Cardiac septum (tissue), 1 donor: ENCODE measurements around the gene HSD3B2. TPM values are rescaled to one million over a fixed set of nuclear protein-coding genes. Genes with fewer than 3 reads are reported as not detected.

Source experiments
- DNase-seq: peaks from one replicate; pipeline ENCODE4 v3.0.0-alpha.2; 2020; ENCODE audit warnings: low spot score
- intact Hi-C: fragments of 100-400 bp; cut with DNase I; formaldehyde crosslinking; loops from one replicate; pipeline ENCODE4 v1.14.0; 2022
- total RNA-seq: library from RNA; stranded (reverse); fragmentation: NEBNext Ultra II Directional; extraction: Animal tissue kit (Norgen Biotek cat#: 25700); gene quantifications from one replicate; pipeline ENCODE4 v1.2.1, GENCODE V29; 2021
- donor health status: DM: no; HTN: no; CAD: no.

HSD3B2 gene
- total RNA-seq, 1 donor from 2014 or later = not detected

DNA sequence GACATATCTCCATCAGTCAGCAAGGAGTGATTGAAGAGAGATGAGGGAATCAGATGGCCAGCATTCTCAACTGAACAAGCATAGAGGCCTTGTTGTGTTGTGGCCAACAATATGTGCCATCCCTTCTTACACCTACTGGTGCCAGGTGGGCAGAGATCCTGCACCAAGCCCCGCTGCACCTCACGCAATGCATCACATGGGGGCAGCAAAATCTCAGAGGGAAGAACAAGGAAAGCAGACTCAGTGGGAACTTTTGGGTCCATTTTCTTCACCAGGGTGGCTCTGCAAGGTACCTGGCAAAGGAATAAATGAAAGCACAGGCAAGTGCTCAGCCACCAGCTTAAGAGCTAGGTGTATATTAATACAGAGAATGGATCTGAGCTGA lies 33.2 kb downstream of the HSD3B2 start:
- intact Hi-C loops = no loop called here
- no peak for DNase-seq

DNA sequence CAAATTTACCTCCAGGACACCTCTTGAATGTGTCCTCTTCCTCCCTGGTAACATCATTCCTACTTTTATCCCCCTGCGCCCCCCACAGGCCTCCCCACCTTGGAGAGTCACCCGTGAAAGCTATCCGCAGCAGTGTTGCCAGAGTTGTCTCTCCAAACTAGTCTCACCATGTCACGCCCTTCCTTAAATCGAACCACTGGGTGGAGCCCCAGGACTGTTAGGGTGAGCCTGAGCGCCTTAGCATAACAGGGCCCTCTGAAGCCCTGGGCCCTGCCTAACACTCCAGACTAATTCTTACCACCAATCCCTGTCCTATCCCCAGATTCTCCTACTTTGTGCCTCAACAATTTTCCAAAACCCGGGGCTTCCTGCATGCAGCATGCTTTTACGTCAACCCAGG lies 35.0 kb downstream of the HSD3B2 start:
- intact Hi-C loops = no loop called here
- no peak for DNase-seq

DNA sequence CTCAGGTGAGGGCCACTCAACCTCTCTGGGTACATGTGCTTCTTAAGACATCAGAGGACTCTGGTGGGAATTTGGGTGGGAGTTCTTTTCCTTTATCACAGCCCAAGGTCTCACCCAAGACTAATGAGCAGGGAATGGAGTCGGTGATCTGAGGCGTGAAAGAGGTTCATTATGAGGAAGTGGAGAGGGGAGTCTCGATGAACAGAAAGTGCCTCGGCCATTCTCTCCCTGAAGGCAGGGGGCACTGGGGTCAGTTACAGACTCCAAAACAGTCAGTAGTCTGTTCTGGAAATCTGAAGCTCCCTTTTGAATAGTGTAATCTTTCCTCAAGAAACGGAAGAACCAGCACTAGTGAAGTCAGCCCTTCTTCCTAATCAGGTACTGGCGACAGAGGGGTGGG lies 36.2 kb downstream of the HSD3B2 start:
- DNase-seq = no peak
- intact Hi-C loops = no loop called here

DNA sequence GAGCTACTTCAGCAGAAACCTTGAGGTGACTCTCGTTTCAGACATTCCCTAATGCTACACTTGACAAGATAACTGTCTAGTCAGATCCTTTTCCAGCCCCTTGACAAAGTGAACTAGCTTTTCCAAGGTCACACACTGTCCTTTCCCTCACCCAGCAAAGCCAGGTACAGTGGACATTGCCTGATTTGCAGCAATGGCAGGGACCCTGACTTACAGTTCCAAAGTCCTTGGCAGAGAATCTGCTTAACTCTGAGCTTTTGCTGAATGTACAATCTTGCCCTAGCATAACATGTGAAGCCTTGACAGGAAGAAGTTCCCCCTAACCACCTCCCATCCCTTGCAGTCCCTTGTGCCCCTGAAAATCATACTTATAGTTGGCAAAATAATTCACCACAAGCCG lies 37.1 kb downstream of the HSD3B2 start:
- no peak for DNase-seq
- intact Hi-C loops = no loop called here

DNA sequence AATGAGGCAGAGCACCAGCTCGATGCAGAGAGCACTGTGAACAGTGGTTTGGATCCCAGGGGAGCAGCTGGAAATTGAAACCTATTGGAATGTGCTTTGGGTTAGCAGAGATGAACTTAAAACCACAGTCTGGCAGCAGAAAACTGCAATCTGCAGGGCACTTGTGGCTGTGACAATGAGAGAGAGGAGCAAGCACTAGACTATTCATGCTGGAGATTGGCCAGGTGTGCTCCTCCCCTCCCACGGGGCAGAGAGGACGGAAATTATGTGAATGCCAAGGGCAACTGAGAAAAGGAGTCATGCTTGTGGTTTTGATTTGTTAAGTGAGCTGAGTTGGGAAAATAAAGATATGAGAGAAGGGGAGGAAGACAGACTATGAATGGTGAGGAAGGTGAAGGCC lies 38.1 kb downstream of the HSD3B2 start:
- intact Hi-C loops = no loop called here
- DNase-seq = no peak

DNA sequence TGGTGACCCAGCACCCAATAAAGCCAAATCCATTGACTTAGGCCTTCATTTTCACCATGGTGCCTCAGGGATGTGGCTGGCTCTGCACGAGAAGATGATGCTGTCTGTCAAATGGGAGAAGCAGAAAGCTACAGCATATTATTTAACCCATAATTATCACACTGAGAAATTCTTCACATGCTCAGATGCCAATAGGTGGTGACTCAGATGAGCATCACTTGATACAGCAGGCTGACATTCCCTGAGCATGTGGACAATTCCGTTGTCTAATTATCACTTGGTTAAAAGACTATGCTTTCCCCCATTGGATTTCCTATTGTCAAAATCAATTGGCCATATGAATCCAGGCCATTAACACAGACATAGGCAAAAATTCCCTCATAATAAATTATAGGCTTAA lies 48.0 kb downstream of the HSD3B2 start:
- intact Hi-C loops = no loop called here
- DNase-seq = no peak

DNA sequence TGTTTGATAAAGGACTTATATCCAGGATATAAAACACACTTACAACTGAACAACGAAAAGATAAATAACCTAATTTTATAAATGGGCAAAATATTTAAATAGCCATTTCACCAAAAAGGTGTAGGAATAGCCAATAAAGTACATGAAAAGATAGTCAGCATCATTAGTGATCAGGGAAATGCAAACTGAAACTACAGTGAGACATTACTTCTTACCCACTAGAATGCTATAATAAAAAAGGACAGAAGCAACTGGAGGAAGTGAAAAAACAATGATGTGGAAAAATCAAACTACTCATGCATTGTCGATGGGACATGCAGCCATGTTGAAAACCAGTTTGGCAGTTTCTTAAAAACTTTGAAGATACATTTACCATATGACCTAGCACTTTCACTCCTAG lies 48.6 kb downstream of the HSD3B2 start:
- intact Hi-C loops = no loop called here
- DNase-seq = no peak

DNA sequence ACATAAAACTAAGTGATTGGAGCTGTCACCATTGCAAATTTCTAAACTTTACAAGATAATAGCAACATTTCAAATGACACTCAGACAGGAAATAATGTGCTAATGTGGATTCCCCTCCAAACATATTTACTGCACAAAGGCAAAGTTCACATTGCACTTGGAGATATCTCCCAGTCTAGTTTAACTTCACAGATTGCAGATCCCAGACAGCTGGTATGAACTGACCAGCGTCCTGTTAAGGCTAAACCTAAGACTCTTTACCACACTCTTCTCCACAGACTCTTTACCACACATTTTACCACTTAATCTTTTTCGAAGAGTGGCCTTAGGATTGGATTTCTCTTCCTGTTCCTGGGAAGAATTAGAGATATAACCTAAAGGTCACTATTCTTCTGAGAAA lies 51.5 kb downstream of the HSD3B2 start:
- DNase-seq = no peak
- intact Hi-C loops = no loop called here

DNA sequence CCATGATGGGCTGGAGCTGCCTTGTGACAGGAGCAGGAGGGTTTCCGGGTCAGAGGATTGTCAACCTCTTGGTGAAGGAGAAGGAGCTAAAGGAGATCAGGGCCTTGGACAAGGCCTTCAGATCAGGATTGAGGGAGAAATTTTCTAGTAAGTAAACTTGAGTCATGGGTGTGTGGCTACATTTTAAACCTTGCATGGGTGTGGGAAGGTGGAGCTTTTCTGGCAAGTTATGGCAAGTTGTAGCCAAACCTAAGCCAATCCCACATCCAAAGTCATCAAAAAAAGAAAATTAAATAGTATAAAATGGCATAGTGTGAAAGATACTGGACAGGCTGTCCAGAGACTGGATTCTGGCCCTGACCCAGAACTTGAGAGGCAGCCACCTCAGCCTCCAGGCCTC lies 52.3 kb downstream of the HSD3B2 start:
- intact Hi-C loops = no loop called here
- DNase-seq = no peak

DNA sequence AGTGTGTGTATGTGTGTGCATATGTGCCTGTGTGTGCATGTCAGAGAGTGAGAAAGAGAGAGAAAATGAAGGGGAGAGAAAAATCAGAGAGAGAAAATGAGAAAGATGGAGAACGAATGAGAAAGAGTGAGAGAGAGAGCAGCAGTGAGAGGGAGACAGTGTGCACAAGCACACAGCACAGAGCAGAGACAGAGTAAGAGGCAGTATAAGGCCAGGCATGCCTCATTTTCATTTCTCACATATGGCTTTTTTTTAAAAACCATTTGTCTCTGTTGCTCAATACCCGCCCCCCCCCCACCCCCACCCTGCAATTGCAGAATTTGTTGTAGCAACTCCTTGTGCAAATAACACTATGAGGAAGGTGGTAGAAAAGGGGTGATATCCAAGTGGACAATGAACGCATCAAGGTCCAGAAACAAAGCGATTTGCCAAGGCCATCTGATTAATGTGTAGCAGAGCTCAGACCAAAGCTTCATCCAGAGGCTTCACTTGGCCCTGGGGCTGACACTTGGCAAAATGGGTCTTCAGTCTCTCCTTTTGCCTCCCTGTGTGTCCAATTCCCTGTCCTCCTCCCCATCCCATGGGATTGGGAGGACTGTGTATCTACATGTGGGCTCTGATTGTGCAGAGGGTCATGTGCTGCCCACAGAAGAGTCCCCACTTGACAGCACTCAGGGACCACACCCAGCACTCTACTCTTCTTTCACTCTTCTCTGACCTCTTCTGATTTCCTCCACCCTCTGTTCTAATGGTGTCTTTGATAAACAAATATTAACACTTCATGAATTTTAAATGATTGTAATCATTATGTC lies 53.1 kb downstream of the HSD3B2 start:
- no peak for DNase-seq
- intact Hi-C loops = no loop called here

DNA sequence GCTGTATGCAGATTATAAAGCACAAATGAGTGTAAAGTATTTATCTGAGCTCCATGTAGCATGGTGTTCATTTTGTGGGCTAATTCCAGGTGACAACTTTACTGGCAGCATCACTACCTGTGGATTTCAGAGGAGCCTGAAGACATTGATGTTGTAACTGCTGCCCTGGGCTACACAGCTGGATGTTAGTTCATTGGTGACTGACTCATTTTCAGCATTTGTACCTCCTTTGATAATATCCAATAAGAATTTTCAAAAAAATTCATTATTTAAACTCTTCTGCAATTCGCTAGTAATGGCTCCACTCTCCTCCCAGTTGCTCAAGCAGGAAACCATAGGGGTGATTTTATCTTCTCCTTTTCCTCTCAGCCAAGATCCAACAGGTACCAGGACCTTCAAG lies 54.8 kb downstream of the HSD3B2 start:
- DNase-seq = no peak
- intact Hi-C loops = no loop called here

DNA sequence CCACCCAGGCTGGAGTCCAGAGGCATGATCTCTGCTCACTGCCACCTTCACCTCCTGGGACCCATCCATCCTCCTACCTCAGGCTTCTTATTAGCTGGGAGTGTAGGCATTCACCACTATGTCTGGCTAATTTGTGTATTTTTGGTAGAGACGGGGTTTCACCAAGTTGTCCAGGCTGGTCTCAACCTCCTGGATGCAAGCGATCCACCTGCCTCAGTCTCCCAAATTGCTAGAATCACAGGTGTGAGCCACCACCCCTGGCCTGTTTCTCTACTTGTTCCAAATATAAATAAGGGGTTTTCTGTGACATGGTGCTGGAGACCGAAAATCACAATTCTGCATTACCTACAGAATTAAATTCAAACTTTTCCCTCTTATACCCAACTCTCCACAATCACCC lies 55.4 kb downstream of the HSD3B2 start:
- intact Hi-C loops = no loop called here
- no peak for DNase-seq

DNA sequence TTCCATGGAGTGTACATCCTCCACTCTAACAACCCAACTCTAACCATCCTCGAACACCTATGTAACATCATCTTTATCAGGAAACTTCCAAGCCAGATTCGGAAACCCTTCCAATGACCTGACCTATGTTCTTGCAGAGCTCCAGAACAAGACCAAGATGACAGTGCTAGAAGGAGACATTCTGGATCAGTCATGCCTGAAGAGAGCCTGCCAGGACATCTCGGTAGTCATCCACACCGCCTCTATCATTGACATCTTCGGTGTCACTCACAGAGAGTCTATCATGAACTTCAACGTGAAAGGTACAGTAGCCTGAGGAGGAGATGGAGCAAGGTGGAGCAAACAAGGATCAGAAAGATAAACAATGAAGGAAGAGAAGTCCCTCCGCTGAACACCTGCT lies 56.0 kb downstream of the HSD3B2 start:
- intact Hi-C loops = no loop called here
- DNase-seq = no peak

DNA sequence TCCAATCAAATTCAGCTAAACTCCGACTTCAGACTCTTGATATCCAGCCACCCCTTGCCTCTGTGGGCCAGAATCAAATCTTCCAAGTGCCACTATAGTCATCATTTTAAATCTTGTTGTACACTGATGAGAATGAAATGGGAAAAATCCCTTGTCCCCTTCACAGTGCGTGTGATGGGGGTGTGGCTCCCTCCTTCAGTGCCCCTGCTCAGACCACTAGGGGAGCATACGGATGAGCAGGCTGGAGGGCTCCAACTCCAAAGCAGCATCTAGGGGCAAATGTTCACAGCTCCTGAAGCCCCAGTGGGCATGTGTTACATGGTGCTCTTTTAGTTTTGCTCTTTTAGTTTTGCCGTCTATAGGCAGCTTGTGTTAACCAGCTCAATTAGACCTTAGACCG lies 56.6 kb downstream of the HSD3B2 start:
- intact Hi-C loops = no loop called here
- no peak for DNase-seq

DNA sequence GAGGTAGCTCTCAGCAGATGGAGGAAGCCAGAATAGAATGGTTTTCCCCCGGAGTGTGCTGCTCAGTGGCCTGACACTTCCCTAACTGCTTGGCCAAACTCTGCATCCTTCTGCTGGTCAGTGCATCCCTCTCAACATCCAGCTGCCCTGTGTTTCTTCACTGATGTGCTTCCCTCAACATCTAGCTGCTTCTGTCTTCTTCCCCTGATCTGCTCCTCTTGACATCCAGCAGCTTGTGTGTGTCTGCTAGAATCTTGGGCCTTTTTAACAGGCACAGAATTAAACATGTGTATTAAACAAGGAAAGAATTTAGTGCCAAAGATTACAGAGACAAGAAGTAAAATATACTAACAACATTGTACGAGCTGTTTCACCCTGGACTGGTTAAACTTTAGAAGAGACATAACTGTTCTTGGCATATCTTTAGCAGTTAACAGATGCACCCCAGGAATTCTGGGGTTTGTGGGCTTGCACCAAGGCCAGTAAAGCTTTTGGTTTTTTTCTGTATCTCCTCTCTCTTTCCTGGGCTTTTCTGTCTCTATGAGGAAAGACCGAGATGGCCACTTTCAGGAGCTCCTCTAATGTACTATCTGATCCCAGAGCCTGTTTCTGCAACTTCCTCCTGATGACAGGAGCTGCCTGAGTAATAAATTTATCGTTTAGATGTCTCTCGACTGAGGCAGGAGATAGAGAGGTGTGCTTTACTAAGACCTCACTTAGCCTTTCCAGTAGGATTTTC lies 57.3 kb downstream of the HSD3B2 start:
- DNase-seq = no peak
- intact Hi-C loops = no loop called here

Other genes with a start within 250 kb of the HSD3B2 start
- gene HAO2, start 46.4 kb upstream of the HSD3B2 start, total RNA-seq = not detected
- not detected for gene HSD3B1, start 92.1 kb downstream of the HSD3B2 start, total RNA-seq
- gene ZNF697, start 233.1 kb downstream of the HSD3B2 start, total RNA-seq = 15.1 TPM